ENCODE results near the gene UBR3.

DNA sequence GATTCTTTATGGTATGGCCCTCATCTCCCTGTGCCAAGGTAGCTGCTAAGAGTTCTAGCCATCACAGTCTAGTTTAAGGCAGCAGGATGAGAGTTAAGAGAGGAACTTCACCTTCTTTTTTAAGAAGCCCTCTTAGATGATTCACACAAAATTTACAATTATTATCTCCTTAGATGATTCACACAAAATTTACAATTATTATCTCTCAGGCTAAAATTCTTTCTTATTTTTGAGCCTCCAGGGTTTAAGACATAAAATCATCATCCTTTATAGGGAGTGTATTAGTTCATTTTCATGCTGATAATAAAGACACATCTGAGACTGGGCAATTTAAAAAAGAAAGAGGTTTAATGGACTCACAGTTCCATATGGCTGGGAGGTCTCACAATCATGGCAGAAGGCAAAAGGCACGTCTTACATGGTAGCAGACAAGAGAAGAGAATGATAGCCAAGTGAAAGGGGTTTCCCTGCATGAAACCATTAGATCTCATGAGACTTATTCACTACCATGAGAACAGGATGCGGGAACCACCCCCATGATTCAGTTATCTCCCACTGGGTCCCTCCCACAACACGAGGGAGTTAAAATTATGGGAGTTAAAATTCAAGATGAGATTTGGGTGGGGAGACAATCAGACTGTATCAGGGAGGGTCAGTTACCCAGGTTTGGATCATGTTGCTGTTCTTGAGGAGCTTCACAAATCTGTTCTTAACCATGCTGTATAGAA, 217.7 kb downstream of the UBR3 start:
- TF ChIP-seq POLR2A (IDR thresholded peaks at IDR 0.05), result no peak
- TF ChIP-seq, protein P1, sequence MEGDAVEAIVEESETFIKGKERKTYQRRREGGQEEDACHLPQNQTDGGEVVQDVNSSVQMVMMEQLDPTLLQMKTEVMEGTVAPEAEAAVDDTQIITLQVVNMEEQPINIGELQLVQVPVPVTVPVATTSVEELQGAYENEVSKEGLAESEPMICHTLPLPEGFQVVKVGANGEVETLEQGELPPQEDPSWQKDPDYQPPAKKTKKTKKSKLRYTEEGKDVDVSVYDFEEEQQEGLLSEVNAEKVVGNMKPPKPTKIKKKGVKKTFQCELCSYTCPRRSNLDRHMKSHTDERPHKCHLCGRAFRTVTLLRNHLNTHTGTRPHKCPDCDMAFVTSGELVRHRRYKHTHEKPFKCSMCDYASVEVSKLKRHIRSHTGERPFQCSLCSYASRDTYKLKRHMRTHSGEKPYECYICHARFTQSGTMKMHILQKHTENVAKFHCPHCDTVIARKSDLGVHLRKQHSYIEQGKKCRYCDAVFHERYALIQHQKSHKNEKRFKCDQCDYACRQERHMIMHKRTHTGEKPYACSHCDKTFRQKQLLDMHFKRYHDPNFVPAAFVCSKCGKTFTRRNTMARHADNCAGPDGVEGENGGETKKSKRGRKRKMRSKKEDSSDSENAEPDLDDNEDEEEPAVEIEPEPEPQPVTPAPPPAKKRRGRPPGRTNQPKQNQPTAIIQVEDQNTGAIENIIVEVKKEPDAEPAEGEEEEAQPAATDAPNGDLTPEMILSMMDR (IDR thresholded peaks at IDR 0.05), result no peak
